ENCODE data around the gene POLR3E.

- TF ChIP-seq, protein P1, sequence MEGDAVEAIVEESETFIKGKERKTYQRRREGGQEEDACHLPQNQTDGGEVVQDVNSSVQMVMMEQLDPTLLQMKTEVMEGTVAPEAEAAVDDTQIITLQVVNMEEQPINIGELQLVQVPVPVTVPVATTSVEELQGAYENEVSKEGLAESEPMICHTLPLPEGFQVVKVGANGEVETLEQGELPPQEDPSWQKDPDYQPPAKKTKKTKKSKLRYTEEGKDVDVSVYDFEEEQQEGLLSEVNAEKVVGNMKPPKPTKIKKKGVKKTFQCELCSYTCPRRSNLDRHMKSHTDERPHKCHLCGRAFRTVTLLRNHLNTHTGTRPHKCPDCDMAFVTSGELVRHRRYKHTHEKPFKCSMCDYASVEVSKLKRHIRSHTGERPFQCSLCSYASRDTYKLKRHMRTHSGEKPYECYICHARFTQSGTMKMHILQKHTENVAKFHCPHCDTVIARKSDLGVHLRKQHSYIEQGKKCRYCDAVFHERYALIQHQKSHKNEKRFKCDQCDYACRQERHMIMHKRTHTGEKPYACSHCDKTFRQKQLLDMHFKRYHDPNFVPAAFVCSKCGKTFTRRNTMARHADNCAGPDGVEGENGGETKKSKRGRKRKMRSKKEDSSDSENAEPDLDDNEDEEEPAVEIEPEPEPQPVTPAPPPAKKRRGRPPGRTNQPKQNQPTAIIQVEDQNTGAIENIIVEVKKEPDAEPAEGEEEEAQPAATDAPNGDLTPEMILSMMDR (IDR thresholded peaks at IDR 0.05): no peak
- no peak for TF ChIP-seq POLR2AphosphoS5 (IDR thresholded peaks at IDR 0.05)
- TF ChIP-seq EP300 (IDR thresholded peaks at IDR 0.05): no peak
These were observed 24.8 kb downstream of the POLR3E start for GRCh38 chr16:22322021-22322471.

Data from gastroesophageal sphincter (tissue), 3 donors.